Measurements from ENCODE around the gene RPS19.

Gene RPS19

DNA sequence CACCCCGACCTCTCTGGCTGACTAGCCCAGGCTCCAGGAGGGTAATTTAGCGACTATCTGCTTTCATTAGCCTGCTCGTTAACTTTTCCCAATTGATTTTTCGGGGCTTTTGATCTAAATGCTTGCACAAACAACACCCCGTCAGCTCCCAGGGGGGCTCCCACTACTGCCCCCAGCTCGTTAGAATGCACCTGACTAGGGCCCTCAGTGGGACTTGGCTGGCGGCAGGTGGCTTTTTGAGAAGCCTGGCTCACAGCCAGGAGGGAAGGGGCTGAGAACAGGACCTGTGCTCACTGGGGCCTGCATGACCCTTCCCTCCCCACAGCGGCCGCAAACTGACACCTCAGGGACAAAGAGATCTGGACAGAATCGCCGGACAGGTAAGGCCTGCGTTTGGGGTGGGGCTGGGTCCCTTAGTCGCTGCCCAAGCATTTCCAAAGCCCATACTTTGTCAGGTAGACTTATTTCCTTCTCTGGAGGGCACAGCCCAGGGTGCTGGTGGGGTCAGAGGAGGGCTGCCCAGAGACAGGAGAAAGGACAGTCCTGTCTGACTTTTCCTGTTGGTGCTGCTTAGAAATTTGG is 9.4 kb downstream of the RPS19 start:
- no peak for TF ChIP-seq TAF1 (IDR thresholded peaks at IDR 0.05; ENCODE audit: borderline replicate concordance, insufficient read depth, low read length)
- TF ChIP-seq SIN3A (IDR thresholded peaks at IDR 0.05; ENCODE audit: borderline replicate concordance, insufficient read depth, low read length) = no peak
- TF ChIP-seq, protein P1, sequence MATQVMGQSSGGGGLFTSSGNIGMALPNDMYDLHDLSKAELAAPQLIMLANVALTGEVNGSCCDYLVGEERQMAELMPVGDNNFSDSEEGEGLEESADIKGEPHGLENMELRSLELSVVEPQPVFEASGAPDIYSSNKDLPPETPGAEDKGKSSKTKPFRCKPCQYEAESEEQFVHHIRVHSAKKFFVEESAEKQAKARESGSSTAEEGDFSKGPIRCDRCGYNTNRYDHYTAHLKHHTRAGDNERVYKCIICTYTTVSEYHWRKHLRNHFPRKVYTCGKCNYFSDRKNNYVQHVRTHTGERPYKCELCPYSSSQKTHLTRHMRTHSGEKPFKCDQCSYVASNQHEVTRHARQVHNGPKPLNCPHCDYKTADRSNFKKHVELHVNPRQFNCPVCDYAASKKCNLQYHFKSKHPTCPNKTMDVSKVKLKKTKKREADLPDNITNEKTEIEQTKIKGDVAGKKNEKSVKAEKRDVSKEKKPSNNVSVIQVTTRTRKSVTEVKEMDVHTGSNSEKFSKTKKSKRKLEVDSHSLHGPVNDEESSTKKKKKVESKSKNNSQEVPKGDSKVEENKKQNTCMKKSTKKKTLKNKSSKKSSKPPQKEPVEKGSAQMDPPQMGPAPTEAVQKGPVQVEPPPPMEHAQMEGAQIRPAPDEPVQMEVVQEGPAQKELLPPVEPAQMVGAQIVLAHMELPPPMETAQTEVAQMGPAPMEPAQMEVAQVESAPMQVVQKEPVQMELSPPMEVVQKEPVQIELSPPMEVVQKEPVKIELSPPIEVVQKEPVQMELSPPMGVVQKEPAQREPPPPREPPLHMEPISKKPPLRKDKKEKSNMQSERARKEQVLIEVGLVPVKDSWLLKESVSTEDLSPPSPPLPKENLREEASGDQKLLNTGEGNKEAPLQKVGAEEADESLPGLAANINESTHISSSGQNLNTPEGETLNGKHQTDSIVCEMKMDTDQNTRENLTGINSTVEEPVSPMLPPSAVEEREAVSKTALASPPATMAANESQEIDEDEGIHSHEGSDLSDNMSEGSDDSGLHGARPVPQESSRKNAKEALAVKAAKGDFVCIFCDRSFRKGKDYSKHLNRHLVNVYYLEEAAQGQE (IDR thresholded peaks at IDR 0.05; ENCODE audit: insufficient read depth in 1 of 2, low read depth in 2 of 2, low read length in 2 of 2) = no peak
- TF ChIP-seq POLR2AphosphoS5 (IDR thresholded peaks at IDR 0.05; ENCODE audit: low read depth, low read length) = no peak
- TF ChIP-seq FOXP2 (optimal IDR thresholded peaks at IDR 0.05; ENCODE audit: borderline replicate concordance, extremely low read depth, extremely low read length, insufficient read depth) = no peak

DNA sequence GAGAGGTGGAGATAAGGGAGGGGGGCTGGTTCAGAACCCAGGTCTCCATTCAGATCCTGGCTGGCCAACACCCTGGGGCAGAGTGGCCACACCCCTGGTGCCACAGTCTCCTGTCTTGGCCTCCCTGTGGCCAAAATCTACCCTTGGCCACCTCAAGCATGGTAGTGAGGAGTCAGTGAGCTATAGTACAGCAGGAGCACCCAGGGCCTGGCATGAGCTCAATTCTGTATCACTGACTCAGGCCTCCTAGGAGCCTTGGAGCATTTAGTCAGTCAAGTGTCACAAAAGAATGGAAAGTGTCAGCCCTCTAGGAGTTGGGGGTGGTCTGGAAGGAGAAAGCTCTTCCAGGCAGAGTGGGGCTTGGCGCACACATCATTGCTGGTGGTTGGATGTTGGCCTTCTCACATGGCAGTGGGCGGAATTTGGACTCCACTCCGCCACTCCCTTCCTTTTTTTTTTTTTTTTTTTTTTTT is 10.4 kb downstream of the RPS19 start:
- TF ChIP-seq POLR2AphosphoS5 (IDR thresholded peaks at IDR 0.05; ENCODE audit: low read depth, low read length) (peak; percentile 36; the same call in 1 of the 2 replicates), TAF1 (IDR thresholded peaks at IDR 0.05; ENCODE audit: borderline replicate concordance, insufficient read depth, low read length) (no peak), FOXP2 (optimal IDR thresholded peaks at IDR 0.05; ENCODE audit: borderline replicate concordance, extremely low read depth, extremely low read length, insufficient read depth) (no peak), SIN3A (IDR thresholded peaks at IDR 0.05; ENCODE audit: borderline replicate concordance, insufficient read depth, low read length) (no peak)
- TF ChIP-seq, protein P1 (IDR thresholded peaks at IDR 0.05; ENCODE audit: insufficient read depth in 1 of 2, low read depth in 2 of 2, low read length in 2 of 2) = no peak

DNA sequence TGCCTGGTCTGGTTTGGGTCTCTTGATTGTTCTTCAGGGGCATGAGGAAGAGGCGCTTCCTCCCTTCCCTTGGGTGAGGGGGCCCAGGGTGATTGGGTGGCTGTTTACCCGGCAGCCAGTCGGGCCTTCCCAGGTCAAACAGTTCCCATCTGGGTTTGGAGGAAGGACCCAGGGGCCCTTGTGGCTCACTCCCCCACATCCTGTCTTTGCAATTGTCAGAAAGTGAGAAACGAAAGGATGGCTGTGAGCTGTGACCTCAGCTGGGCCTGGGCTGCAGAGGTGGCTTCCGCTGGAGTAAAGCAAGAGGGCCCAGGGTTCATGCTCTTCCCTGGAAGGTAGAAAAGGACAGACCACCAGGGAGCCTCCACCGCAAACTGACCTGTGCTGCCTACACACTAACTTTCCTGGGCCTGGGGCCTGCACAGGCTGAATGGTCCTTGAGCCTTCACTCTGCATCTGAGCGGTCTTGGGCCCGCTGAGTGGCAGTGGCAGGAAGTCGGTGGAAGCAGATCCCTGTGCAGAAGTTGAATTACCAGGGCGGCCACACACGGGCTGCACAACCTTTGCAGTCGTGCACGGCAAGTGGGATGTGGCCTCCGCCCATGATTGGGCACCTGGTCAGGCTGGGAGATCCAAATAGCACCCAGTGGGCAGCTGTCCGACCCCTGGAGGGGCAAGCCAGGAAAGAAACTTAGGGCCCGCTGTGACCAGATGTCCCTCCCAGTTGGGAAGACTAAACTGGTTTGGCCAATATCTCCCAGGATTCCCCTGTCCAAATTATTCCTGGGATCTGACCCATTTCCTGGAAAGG is 11.7 kb downstream of the RPS19 start:
- peak; percentile 28; the same call in 1 of the 2 replicates for TF ChIP-seq TAF1 (IDR thresholded peaks at IDR 0.05; ENCODE audit: borderline replicate concordance, insufficient read depth, low read length)
- peak; percentile 27; the same call in 1 of the 2 replicates for TF ChIP-seq SIN3A (IDR thresholded peaks at IDR 0.05; ENCODE audit: borderline replicate concordance, insufficient read depth, low read length)
- TF ChIP-seq FOXP2 (optimal IDR thresholded peaks at IDR 0.05; ENCODE audit: borderline replicate concordance, extremely low read depth, extremely low read length, insufficient read depth) = no peak
- peak; percentile 92 for TF ChIP-seq POLR2AphosphoS5 (IDR thresholded peaks at IDR 0.05; ENCODE audit: low read depth, low read length)
- TF ChIP-seq, protein P1 (IDR thresholded peaks at IDR 0.05; ENCODE audit: insufficient read depth in 1 of 2, low read depth in 2 of 2, low read length in 2 of 2) = no peak

DNA sequence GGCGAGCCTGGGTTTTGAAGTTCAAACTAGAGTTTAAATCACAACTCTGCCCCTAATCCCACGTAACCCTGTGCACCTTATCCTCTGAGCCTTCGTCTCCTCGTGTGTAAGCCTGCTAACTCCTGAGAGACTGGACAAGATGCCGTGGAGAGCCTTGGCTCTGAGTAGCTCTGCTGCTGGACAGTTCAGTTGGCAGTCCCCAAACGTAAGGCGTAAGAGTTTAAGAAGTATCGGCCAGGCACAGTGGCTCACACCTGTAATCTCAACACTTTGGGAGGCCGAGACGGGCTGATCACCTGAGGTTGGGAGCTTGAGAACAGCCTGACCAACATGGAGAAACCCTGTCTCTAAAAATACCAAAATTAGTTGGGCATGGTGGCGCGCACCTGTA is 12.3 kb downstream of the RPS19 start:
- TF ChIP-seq TAF1 (IDR thresholded peaks at IDR 0.05; ENCODE audit: borderline replicate concordance, insufficient read depth, low read length) (no peak), POLR2AphosphoS5 (IDR thresholded peaks at IDR 0.05; ENCODE audit: low read depth, low read length) (peak; percentile 68), SIN3A (IDR thresholded peaks at IDR 0.05; ENCODE audit: borderline replicate concordance, insufficient read depth, low read length) (no peak)
- TF ChIP-seq, protein P1 (IDR thresholded peaks at IDR 0.05; ENCODE audit: insufficient read depth in 1 of 2, low read depth in 2 of 2, low read length in 2 of 2) = no peak
